ENCODE results near the gene ABCG5.

ABCG5 gene

DNA sequence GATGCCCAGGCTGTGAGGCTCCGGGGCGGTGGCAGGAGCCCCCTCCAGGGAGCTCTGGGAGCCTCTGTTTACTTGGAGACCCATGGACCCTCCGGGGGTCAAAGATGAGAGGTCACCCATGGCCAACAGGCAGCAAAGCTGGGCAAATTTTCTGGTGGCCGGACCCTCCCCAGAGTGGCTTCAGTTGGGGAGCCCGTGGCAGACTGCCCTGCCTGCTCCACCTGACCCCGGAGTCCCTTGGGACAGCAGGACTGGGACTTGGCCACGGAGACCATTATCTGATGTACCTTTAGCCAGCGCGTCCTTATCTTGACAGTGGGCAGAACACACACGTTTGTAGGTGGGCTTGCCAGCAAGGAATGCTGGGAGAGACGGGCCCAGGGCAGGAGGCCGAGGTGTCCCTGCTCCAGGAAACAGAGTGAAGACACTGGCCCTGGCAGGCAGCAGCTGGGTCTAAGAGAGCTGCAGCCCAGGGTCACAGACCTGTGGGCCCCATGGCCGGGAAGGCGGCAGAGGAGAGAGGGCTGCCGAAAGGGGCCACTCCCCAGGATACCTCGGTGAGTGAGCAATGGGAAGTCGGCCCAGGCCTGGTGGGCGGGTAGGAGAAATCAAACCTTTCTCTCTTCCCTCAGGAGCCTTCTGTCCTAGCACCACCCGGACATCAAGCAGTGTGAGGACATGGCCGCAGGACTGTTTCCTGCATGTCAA is at the start of gene ABCG5, which contains the start of gene ABCG8:
TSS of gene ABCG5 (minus strand) at position 280 of the 708 bp plus-strand sequence. CDS start at position 120, 160 bp downstream.
TSS of gene ABCG8 (plus strand) at position 412 of the 708 bp plus-strand sequence. CDS start at position 495, 83 bp downstream.
- no peak for TF ChIP-seq CTCF (IDR thresholded peaks at IDR 0.05; ENCODE audit: insufficient read depth, missing control alignments)
- no peak for FAIRE-seq

DNA sequence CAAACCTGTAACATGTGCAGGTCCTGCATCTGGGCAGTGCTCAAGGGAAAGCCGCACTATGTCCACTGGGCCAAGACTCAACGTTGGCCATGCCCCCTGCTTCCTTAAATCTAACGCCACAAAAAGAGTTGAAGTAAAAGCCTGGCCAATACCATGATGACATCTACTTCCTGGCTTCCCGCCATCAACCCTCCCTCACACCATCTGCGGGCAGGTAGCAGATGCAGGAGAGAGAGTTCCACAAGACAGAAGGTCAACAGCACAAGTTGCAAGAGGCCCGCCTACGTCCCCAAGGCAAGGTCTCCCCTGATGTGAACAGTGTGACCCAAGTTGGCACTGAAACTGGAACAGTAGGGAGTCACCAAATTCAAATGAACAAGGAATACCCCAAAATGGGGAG is 48.5 kb upstream of the ABCG5 start:
- FAIRE-seq (no peak), DNase-seq (ENCODE audit: insufficient read length, low spot score) (no peak)
- no peak for TF ChIP-seq CTCF (IDR thresholded peaks at IDR 0.05; ENCODE audit: insufficient read depth, missing control alignments)

More for the DNA sequence above, at the start of gene ABCG5, which contains the start of gene ABCG8:
- no peak for DNase-seq (ENCODE audit: insufficient read length, low spot score)

DNA sequence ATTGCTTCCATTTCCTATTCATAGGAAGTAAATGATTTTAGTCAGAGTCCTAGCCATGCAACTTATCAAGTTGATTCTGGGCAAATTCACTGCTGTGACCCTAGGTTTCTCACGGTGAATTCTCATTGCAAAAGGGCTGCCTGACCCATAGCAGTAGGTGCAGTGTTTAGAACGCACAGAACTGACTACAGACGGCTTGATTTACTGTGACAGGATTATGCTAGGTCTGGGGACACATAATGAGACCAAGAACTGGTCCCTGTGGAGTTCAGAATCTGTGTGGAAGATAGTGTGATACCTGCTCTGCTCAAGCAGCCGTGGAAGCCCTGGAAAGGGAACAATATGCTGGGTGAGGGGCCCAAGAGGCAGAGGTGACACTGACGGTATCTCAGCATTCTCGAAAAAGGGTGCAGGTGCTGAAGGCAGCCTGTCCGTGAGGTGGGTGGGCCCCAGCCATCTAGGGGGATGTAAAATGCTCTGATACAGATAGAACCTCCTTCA is 46.5 kb upstream of the ABCG5 start:
- DNase-seq (ENCODE audit: insufficient read length, low spot score) (no peak), FAIRE-seq (no peak)
- no peak for TF ChIP-seq CTCF (IDR thresholded peaks at IDR 0.05; ENCODE audit: insufficient read depth, missing control alignments)

DNA sequence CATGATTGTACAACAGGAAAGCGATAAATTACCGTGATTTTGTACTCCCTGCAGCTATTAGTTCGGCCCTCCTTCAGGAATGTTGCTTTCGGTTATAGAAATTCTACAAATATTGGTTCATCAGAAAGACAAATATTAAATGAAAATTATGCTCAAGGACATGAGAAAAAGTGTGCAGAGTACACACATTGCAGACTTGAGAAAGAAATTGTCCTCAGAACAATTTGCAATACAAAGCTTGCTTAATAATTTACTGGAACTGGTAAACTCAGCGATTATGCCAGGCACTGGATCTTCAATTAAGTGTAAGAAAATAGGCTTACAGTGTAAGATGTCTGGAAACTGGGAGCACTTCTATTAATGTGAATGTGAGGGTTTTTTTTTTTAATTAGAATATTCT is 46.0 kb upstream of the ABCG5 start:
- no peak for DNase-seq (ENCODE audit: insufficient read length, low spot score)
- TF ChIP-seq CTCF (IDR thresholded peaks at IDR 0.05; ENCODE audit: insufficient read depth, missing control alignments): no peak

DNA sequence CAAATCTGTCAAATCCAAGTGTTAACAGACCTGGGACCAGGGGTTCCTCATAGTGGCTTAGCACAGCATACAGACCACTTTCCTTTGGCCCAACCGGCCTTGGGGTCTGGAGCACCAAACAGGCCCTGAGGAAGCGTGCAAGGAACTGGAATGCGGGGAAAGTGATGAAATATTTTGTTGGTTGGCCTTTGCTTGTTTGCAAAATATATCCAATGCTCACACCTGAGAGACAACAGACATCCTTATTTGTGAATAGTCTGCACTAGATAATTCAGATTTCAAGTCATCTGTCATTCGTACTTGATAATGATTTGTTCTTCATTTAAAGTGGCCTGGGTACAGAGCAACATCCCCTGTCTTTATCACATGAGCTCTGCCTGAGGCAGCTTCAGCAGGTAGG is 43.7 kb upstream of the ABCG5 start:
- no peak for TF ChIP-seq CTCF (IDR thresholded peaks at IDR 0.05; ENCODE audit: insufficient read depth, missing control alignments)
- FAIRE-seq (no peak), DNase-seq (ENCODE audit: insufficient read length, low spot score) (no peak)

More for the DNA sequence above, 46.0 kb upstream of the ABCG5 start:
- no peak for FAIRE-seq

- FAIRE-seq: no peak
- no peak for TF ChIP-seq CTCF (IDR thresholded peaks at IDR 0.05; ENCODE audit: insufficient read depth, missing control alignments)
- no peak for DNase-seq (ENCODE audit: insufficient read length, low spot score)
Observed at GRCh38 chr2:43880952-43881351, 42.3 kb upstream of the ABCG5 start.

DNA sequence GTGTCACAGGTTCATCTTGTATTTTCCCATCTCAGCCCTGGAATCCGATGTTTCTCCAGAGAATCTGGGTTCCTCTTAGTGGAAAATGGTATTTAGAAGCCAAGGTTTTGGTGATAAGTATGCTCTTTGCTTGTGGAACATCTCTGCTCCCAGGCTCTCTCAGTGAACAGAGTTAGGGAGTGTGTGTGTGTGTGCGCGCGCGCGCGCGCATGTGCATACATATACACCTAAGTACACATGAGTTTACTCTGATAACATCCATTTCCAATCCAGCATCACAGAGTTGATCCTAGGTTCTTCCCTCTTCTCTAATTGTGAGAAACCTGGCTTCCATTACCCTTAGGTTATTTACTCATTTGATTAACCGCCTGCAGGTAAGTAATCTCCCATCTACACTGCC is 41.8 kb upstream of the ABCG5 start:
- FAIRE-seq (no peak), DNase-seq (ENCODE audit: insufficient read length, low spot score) (no peak)
- TF ChIP-seq CTCF (IDR thresholded peaks at IDR 0.05; ENCODE audit: insufficient read depth, missing control alignments): no peak

Measured in D721Med (cell line).